Endothelial cell (in vitro differentiated cells): ENCODE data around the gene GRID1. TPM values are rescaled to one million over a fixed set of nuclear protein-coding genes. Genes with fewer than 3 reads are reported as not detected.

Experiments
- DNase-seq: peaks from one replicate; pipeline ENCODE4 v3.0.0; 2021; ENCODE audit warnings: low spot score
- H3K27ac Mint-ChIP-seq: one replicate; pipeline ENCODE4 v1.8.0; 2021; ENCODE audit warnings: mixed read lengths, inconsistent platforms; ENCODE audit not compliant: unreplicated experiment
- H3K27me3 Mint-ChIP-seq: one replicate; pipeline ENCODE4 v1.8.0; 2021; ENCODE audit warnings: mild to moderate bottlenecking, moderate library complexity, mixed read lengths, inconsistent platforms; ENCODE audit not compliant: unreplicated experiment
- H3K36me3 Mint-ChIP-seq: one replicate; pipeline ENCODE4 v1.8.0; 2021; ENCODE audit warnings: mild to moderate bottlenecking, low read depth, mixed read lengths, inconsistent platforms; ENCODE audit not compliant: unreplicated experiment
- H3K4me1 Mint-ChIP-seq: one replicate; pipeline ENCODE4 v1.8.0; 2021; ENCODE audit warnings: mild to moderate bottlenecking, mixed read lengths, inconsistent platforms; ENCODE audit not compliant: unreplicated experiment
- H3K4me3 Mint-ChIP-seq: one replicate; pipeline ENCODE4 v1.8.0; 2021; ENCODE audit warnings: mild to moderate bottlenecking, mixed read lengths, inconsistent platforms; ENCODE audit not compliant: unreplicated experiment
- H3K9me3 Mint-ChIP-seq: one replicate; pipeline ENCODE4 v1.8.0; 2021; ENCODE audit warnings: mixed read lengths, inconsistent platforms; ENCODE audit not compliant: unreplicated experiment
- CTCF ChIP-seq: fragments of 200-600 bp; sonication (generic); IDR thresholded peaks from one replicate; pipeline ENCODE4 v1.5.0; 2021; ENCODE audit warnings: antibody characterized with exemption; ENCODE audit not compliant: unreplicated experiment
- total RNA-seq: library from RNA; stranded (reverse); fragmentation: NEBNext Ultra II Directional; extraction: Animal tissue kit (Norgen Biotek cat#: 25700); gene quantifications from one replicate; pipeline ENCODE4 v1.2.1, GENCODE V29; 2021; ENCODE audit not compliant: unreplicated experiment

GRID1 gene
- total RNA-seq, 1 donor from 2014 or later = 0.26 TPM

GRCh38 chr10:86075512-86075911 lies 291.1 kb downstream of the GRID1 start:
- Mint-ChIP-seq H3K27ac (no peak overlapping the region), H3K27me3 (peaks cover 4% of the 10 kb centered on the region), H3K4me3 (no peak overlapping the region), H3K36me3 (no peaks in the 10 kb centered on the region), H3K9me3 (no peaks in the 10 kb centered on the region), H3K4me1 (no peaks in the 10 kb centered on the region)
- no peak for TF ChIP-seq CTCF
- no peak for DNase-seq

GRCh38 chr10:86074294-86074693 lies 292.3 kb downstream of the GRID1 start:
- H3K27ac Mint-ChIP-seq = no peak overlapping the region
- DNase-seq = no peak
- TF ChIP-seq CTCF = no peak
- no peaks in the 10 kb centered on the region for H3K9me3 Mint-ChIP-seq
- no peaks in the 10 kb centered on the region for H3K4me1 Mint-ChIP-seq
- H3K27me3 Mint-ChIP-seq = peaks cover 4% of the 10 kb centered on the region
- no peaks in the 10 kb centered on the region for H3K36me3 Mint-ChIP-seq
- no peak overlapping the region for H3K4me3 Mint-ChIP-seq

- peak; percentile 2 for DNase-seq
- H3K4me1 Mint-ChIP-seq = no peaks in the 10 kb centered on the region
- no peaks in the 10 kb centered on the region for H3K36me3 Mint-ChIP-seq
- peaks cover 4% of the 10 kb centered on the region for H3K27me3 Mint-ChIP-seq
- TF ChIP-seq CTCF = no peak
- H3K4me3 Mint-ChIP-seq = no peak overlapping the region
- H3K9me3 Mint-ChIP-seq = no peaks in the 10 kb centered on the region
- no peak overlapping the region for H3K27ac Mint-ChIP-seq
Measured at GRCh38 chr10:86073199-86073977, 293.2 kb downstream of the GRID1 start.

GRCh38 chr10:86072413-86072812 lies 294.2 kb downstream of the GRID1 start:
- no peak overlapping the region for H3K4me3 Mint-ChIP-seq
- H3K27ac Mint-ChIP-seq = no peak overlapping the region
- no peaks in the 10 kb centered on the region for H3K36me3 Mint-ChIP-seq
- no peaks in the 10 kb centered on the region for H3K4me1 Mint-ChIP-seq
- no peak for TF ChIP-seq CTCF
- no peaks in the 10 kb centered on the region for H3K9me3 Mint-ChIP-seq
- peaks cover 6% of the 10 kb centered on the region for H3K27me3 Mint-ChIP-seq
- no peak for DNase-seq

- Mint-ChIP-seq H3K27ac (no peak overlapping the region), H3K36me3 (no peaks in the 10 kb centered on the region), H3K27me3 (peaks cover 6% of the 10 kb centered on the region), H3K4me1 (no peaks in the 10 kb centered on the region), H3K9me3 (no peaks in the 10 kb centered on the region), H3K4me3 (no peak overlapping the region)
- DNase-seq = no peak
- no peak for TF ChIP-seq CTCF
Measured at GRCh38 chr10:86071758-86072157, 294.8 kb downstream of the GRID1 start.
